ENCODE results near the gene CFAP97. TPM values are rescaled to one million over a fixed set of nuclear protein-coding genes. Genes with fewer than 3 reads are reported as not detected.
A peak's percentile ranks its signal among the peaks of the same experiment; 100 is the strongest.
"Not testable (repeated sequence)": the region's sequence is repeated elsewhere in the genome, so short reads cannot be mapped to it uniquely, and the experiment has no call there.

Gene CFAP97
- 10 to 100 TPM; 29.0 to 49.1 (median 42.8) TPM for polyA plus RNA-seq (ENCODE audit: insufficient read depth in 1 of 5, insufficient read length in 5 of 5, low replicate concordance in 1 of 5)
- long read RNA-seq, donor 1, full-length matches to known transcripts = 4 of 24 reads
- long read RNA-seq, donor 1, partial matches to known transcripts = 20 of 24 reads
- long read RNA-seq, donor 1, other reads (novel, unspliced or antisense) = 0 of 24 reads
- long read RNA-seq, donor 2, partial matches to known transcripts = 12 of 12 reads
- long read RNA-seq, donor 2, other reads (novel, unspliced or antisense) = 0 of 12 reads
- long read RNA-seq, donor 3, full-length matches to known transcripts = 2 of 2 reads
- long read RNA-seq, donor 3, partial matches to known transcripts = 0 of 2 reads
- long read RNA-seq, donor 3, other reads (novel, unspliced or antisense) = 0 of 2 reads
- long read RNA-seq, donor 4, partial matches to known transcripts = 8 of 8 reads
- long read RNA-seq, donor 4, other reads (novel, unspliced or antisense) = 0 of 8 reads
- long read RNA-seq, donor 5, full-length matches to known transcripts = 7 of 72 reads
- long read RNA-seq, donor 5, partial matches to known transcripts = 65 of 72 reads
- long read RNA-seq, donor 5, other reads (novel, unspliced or antisense) = 0 of 72 reads
- long read RNA-seq, donor 6, full-length matches to known transcripts = 9 of 21 reads
- long read RNA-seq, donor 6, partial matches to known transcripts = 12 of 21 reads
- long read RNA-seq, donor 6, other reads (novel, unspliced or antisense) = 0 of 21 reads
- long read RNA-seq, donor 7, full-length matches to known transcripts = 6 of 37 reads
- long read RNA-seq, donor 7, partial matches to known transcripts = 31 of 37 reads
- long read RNA-seq, donor 7, other reads (novel, unspliced or antisense) = 0 of 37 reads
- long read RNA-seq, donor 8, full-length matches to known transcripts = 1 of 1 reads
- long read RNA-seq, donor 8, partial matches to known transcripts = 0 of 1 reads
- long read RNA-seq, donor 8, other reads (novel, unspliced or antisense) = 0 of 1 reads

GRCh38 chr4:185203486-185204237, at the start of gene CFAP97:
Gene CFAP97, minus strand, starts transcription at chr4:185204000. Its CDS starts 12,804 bp downstream, at chr4:185191196.
- DNase-seq = peak; percentile 88 to 90

GRCh38 chr4:185249105-185249504, 45.3 kb upstream of the CFAP97 start:
- DNase-seq = no peak

GRCh38 chr4:185248393-185249039, 44.7 kb upstream of the CFAP97 start:
- no peak for DNase-seq

GRCh38 chr4:185247151-185247550, 43.4 kb upstream of the CFAP97 start:
- DNase-seq = no peak

- no peak for DNase-seq
Measured at GRCh38 chr4:185246453-185246852, 42.7 kb upstream of the CFAP97 start.

GRCh38 chr4:185244763-185245162, 41.0 kb upstream of the CFAP97 start:
- DNase-seq = no peak

- no peak for DNase-seq
Measured at GRCh38 chr4:185243879-185244278, 40.1 kb upstream of the CFAP97 start.

- DNase-seq = no peak
Measured at GRCh38 chr4:185242749-185243533, 39.1 kb upstream of the CFAP97 start.

- not testable (repeated sequence) for DNase-seq
Measured at GRCh38 chr4:185240486-185240885, 36.7 kb upstream of the CFAP97 start.

- no peak for DNase-seq
Measured at GRCh38 chr4:185238750-185239149, 35.0 kb upstream of the CFAP97 start.

GRCh38 chr4:185238215-185238681, 34.4 kb upstream of the CFAP97 start:
- DNase-seq = no peak

- DNase-seq = no peak
Measured at GRCh38 chr4:185237175-185237574, 33.4 kb upstream of the CFAP97 start.

- no peak for DNase-seq
Measured at GRCh38 chr4:185235843-185236503, 32.2 kb upstream of the CFAP97 start.

- no peak for DNase-seq
Measured at GRCh38 chr4:185235119-185235842, 31.5 kb upstream of the CFAP97 start.

- no peak for DNase-seq
Measured at GRCh38 chr4:185232370-185232769, 28.6 kb upstream of the CFAP97 start.

- no peak for DNase-seq
Measured at GRCh38 chr4:185229021-185229818, 25.4 kb upstream of the CFAP97 start.

- DNase-seq = no peak
Measured at GRCh38 chr4:185227713-185228278, 24.0 kb upstream of the CFAP97 start.

GRCh38 chr4:185227131-185227551, 23.3 kb upstream of the CFAP97 start:
- no peak for DNase-seq
